Stimulated activated naive CD4-positive, alpha-beta T cell treated with Interleukin-2 at 50 U/mL for 16 hours (primary cell): ENCODE measurements around the gene TGM3.

Experiments
- DNase-seq: peaks from one replicate; lab custom pipeline; 2025; lab: John Stamatoyannopoulos, UW

Gene TGM3

DNA sequence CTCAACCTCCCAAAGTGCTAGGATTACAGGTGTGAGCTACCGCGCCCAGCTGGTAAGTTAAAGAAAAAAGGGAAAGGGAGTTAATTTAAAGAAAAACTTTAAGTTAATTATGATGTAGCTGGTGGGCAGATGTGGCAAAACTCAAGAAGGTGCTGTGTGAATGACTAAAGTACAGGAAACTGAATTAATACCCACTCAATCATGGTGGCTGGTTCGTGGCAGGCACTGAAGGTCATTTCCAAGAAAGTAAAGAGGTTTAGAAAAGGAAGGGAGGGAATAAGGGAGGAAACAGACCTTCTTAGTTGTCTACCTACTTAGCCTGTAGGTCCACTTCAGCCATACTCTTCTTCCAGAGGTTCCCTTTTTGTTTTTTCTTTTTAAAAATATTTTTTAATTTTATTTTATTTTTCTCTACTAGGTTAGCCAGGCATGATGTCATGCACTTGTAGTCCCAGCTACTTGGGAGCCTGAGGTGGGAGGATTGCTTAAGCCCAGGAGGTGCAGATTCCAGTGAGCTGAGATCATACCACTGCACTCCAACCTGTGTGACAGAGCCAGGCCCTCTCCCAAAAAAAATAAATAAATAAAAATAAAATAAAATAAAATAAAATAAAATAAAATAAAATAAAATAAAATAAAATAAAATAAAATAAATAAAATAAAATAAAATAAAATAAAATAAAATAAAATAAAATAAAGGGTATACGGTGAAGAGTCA, 11.9 kb upstream of the TGM3 start:
- no peak for DNase-seq

- no peak for DNase-seq
Observed at GRCh38 chr20:2285193-2285592, 10.6 kb upstream of the TGM3 start.

DNA sequence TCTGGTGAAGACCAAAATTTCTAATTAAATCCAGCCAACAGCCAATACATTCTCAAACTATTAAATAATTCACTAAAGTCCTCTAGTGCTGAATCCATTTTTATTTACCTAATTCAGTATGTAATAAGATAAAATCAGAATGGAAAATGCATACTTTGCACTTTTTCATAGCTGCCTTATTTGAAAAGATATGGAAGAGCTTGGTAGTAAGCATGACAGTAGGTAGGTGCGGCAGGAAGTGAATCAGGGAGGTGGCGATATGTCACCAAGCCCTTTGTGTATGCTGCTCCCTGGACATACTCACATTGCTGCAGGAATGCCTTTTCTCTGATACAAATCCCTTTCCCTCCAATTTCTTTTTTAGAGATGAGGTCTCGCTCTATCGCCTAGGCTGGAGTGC, 10.2 kb upstream of the TGM3 start:
- DNase-seq: no peak

- no peak for DNase-seq
Observed at GRCh38 chr20:2287504-2287903, 8.3 kb upstream of the TGM3 start.

- no peak for DNase-seq
Observed at GRCh38 chr20:2289475-2289874, 6.3 kb upstream of the TGM3 start.

DNA sequence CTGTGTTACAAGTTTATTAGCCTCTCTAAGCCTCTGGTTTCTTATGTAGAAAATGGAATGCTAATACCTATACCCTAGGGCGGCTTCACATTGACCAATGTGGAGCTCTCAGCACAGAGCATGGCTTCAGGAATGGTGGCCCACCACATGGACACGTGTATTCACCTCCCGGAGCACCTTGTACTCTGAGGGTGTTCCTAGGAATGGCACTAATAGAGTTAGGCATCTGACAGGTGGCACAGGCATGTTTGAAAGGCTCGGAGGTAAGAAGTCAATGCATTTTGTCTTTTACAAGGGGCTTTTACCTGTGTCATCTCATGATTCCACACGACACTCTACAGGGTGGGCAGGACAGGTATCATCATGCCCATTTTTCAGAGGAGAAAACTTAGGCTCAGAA, 5.3 kb upstream of the TGM3 start:
- DNase-seq: no peak

DNA sequence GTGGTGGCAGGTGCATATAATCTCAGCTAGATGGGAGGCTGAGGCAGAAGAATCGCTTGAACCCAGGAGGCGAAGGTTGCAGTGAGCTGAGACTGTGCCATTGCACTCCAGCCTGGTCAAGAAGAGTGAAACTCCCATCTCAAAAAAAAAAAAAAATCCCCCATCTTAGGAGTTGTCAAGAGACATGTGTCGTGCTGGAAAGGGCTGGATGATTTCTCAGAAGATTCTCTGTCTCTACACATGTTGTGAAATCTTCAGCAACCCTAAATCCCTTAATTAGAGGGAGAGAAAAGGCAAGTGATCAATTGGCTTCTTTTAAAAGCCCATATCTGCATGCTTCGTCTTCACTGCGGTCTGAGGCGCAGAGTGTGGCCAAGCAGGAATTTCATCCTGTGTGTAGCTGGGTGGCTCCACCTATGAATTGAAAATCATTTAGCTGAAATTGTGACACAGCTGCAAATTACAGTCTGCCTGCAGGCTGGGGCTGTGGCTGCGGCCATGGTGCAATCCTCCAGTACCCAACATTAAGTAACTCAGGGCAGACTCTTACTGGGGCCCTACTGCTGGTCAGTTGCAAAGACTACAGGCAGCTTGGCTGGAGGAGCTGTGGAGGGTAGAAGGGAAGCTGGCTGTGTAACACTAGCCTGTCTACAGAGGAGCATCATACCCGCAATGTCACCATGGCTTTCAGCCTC, 3.2 kb upstream of the TGM3 start:
- DNase-seq: no peak

GRCh38 chr20:2293486-2293885, 2.3 kb upstream of the TGM3 start:
- no peak for DNase-seq

GRCh38 chr20:2293971-2294370, 1.8 kb upstream of the TGM3 start:
- no peak for DNase-seq

- no peak for DNase-seq
Observed at GRCh38 chr20:2295286-2295685, 515 bp upstream of the TGM3 start.

GRCh38 chr20:2296524-2297356, 939 bp downstream of the TGM3 start:
- DNase-seq: no peak

GRCh38 chr20:2297357-2297728, 1.5 kb downstream of the TGM3 start:
- no peak for DNase-seq

- DNase-seq: no peak
Observed at GRCh38 chr20:2298116-2298515, 2.3 kb downstream of the TGM3 start.

DNA sequence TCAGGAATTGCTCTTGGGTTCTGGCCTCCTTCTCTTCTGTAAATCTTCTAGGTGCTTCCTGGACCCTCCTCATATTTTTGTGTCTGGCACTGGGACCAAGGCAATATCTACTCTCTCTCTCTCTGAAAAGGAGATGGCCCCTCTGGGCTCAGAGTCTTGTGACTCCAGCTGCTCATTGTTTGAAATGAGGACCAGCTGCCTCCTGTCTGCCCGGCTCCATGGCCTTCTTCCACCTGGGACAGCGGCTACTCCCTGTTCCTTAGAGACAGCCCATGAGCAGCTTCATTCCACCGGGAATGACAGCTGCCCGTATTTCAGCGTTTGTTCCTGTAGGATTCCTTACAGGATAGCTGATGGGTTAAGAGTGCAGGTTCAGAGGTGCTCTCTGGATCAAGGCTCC, 2.9 kb downstream of the TGM3 start:
- DNase-seq: no peak

GRCh38 chr20:2299301-2299700, 3.5 kb downstream of the TGM3 start:
- DNase-seq: no peak

GRCh38 chr20:2300002-2300401, 4.2 kb downstream of the TGM3 start:
- DNase-seq: no peak

DNA sequence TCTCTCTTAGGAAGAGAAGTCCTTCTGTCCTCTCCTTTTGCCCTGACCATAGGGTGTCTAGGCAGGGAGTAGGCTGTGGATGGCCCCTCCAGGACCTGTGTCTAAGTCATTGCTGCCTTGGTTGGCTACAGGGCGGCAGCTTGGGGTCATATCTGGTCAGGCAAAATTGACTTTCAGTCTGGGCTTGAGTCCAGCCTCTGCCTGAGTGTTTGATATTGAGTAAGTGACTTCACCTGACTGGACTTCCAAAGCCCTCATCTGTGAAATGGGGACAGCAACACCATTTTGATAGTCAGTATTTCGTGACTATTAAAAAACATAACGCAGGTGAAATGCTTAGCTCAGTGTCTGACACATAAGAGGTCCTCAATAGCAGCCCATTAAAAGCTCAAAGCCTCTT, 4.6 kb downstream of the TGM3 start:
- no peak for DNase-seq

DNA sequence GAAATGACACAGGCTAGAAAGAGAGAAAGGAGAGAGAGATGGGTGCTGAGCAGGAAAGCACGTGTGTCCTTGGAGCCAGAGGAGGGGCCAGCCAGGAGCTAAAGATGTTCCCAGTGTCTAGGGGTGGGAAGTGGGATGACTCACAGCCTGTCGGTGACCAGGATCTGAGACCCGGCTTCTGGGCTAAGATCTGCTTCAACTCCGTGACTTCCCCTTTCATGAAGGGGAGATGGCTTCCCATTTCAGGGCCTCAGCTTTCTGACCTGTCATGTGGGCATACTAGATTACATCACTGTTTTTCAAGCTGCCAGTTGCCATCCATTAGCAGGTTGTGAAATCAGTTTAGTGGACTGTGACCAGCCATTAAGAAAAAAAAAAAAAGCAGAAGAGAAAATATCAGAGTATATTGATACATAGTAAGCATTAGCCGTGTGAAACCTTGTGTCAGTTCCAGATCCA, 5.4 kb downstream of the TGM3 start:
- no peak for DNase-seq

DNA sequence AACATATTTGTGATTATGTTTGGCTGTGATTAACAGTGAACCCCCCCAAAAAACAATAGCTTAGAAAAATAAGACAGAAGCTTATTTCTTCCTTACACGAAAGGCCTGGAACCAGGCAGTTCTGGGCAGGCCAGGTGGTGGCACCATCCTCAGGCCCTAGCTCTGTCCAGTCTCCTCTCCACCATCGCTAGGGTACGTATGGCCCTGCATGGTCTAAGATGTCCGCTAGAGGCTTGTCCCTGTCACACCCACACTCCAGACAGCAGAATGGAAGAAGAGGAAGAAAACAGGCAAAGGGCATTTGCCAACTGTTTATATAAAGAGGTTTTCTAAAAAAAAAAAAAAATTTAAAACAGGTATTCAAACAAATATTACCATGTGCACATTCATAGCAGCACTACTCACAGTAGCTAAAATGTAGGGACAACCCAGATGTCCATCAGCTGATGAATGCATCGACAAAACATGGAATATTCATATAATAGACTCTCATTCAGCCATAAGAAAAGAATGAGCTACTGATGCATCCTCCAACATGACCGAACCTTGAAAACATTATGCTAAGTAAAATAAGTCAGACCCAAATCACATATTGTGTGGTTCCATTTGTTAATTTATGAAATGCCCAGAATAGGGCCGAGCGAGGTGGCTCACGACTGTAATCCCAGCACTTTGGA, 6.7 kb downstream of the TGM3 start:
- DNase-seq: no peak

DNA sequence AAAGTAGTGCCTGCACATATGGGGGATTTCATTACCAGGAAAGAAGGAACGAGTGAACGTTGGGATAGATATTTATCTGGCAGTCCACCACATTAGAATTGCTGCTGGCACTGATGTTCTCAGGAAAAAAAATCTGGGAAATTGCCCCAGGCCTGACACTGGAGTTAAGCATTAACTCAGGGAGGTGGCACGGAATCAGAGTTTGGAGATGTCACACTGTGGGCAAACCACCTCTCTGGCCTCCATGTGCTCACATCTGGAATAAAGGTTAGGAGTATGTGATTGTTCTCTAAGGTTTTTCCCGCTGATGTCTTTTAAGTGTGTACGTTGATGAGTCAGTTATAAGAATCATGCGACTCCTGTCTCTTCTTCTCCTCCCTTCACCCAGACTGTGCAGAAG, 7.9 kb downstream of the TGM3 start:
- DNase-seq: no peak

- DNase-seq: no peak
Observed at GRCh38 chr20:2304180-2304579, 8.4 kb downstream of the TGM3 start.

DNA sequence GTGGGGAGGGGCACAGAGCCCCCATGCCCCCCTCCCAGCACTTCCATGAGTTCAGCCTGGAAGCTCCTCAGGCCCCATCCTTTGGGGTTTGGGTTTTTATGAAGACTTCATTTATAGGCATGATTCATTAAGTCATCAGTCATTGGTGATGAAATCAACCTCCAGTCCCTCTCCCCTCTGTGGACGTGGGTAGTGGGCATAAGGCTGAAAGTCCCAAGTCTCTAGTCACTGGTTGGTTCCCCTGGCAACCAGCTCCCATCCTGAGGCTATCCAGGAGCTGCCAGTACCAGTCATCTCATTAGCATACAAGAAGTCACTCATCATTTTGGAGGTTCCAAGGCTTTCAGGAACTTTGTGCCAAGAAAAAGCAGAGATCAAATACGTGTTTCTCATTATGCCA, 9.2 kb downstream of the TGM3 start:
- no peak for DNase-seq
